Activated naive CD4-positive, alpha-beta T cell treated with anti-CD3 and anti-CD28 coated beads for 36 hours (primary cell): ENCODE data around the gene DOP1A. TPM values are rescaled to one million over a fixed set of nuclear protein-coding genes. Genes with fewer than 3 reads are reported as not detected.

Experiments
- total RNA-seq, 2 experiments: library from RNA; stranded (reverse); gene quantifications; one replicate each; pipeline ENCODE4 v1.2.3, GENCODE V29; 2021

DOP1A gene
- total RNA-seq, 2 experiments from 2014 or later = 5.0 to 6.5 TPM

Other genes with a start within 250 kb of the DOP1A start
- gene UBE3D, start 1.8 kb upstream of the DOP1A start, total RNA-seq = 1 to 10 TPM; 4.3 to 4.6 TPM
- 10 to 100 TPM; 17.0 to 19.8 TPM for gene PGM3, start 125.6 kb downstream of the DOP1A start, total RNA-seq
- 1 to 10 TPM; 1.4 TPM for gene RWDD2A, start 125.7 kb downstream of the DOP1A start, total RNA-seq